ENCODE data around the gene KLHDC8A. TPM values are rescaled to one million over a fixed set of nuclear protein-coding genes. Genes with fewer than 3 reads are reported as not detected.

KLHDC8A gene
- total and polyA plus RNA-seq, 2 donors (not counting 3 experiments of a cell fraction or from before 2014, with no cell fraction given), result not detected

- ChIA-PET CTCF (interaction anchor here (0.9 to 21.6 kb wide), 9 partner anchors 10 to 162 kb away, joined by 3 to 1536 read pairs (median 21); no protein-coding TSS in a partner anchor), POLR2A (interaction anchor here (2.1 kb wide), 1 partner anchor 50 kb away, joined by 7 read pairs; no protein-coding TSS in a partner anchor)
- Histone ChIP-seq H3K9me3 (replicated peaks; ENCODE audit: control insufficient read depth, insufficient read depth, low read length) (no peaks in the 10 kb centered on the region), H3K4me3 (replicated peaks in 1 of 3; ENCODE audit: insufficient read depth in 1 of 3, low read depth in 1 of 3, low read length in 3 of 3) (no peak overlapping the region), H3K4me2 (ENCODE audit: insufficient read depth, low read length) (no peak overlapping the region), H3K79me2 (ENCODE audit: control insufficient read depth, insufficient read depth, low read length) (no peaks in the 10 kb centered on the region), H2AFZ (ENCODE audit: low read depth, low read length) (no peak overlapping the region), H4K20me1 (replicated peaks; ENCODE audit: control insufficient read depth, extremely low read depth, insufficient read depth, low read length) (no peaks in the 10 kb centered on the region), H3K27me3 (ENCODE audit: control insufficient read depth in 2 of 2, insufficient read depth in 2 of 2, low read length in 2 of 2) (peaks cover 4 to 6% of the 10 kb centered on the region in 2 experiments), H3K4me1 (ENCODE audit: control insufficient read depth, extremely low read depth, insufficient read depth, low read length) (peaks cover 13% of the 10 kb centered on the region), H3K9me1 (replicated peaks; ENCODE audit: control insufficient read depth, extremely low read depth, insufficient read depth, low read length) (no peaks in the 10 kb centered on the region), H3K27ac (ENCODE audit: insufficient read depth, low read depth, low read length) (no peak overlapping the region), H3K9ac (replicated peaks; ENCODE audit: extremely low read depth, insufficient read depth, low read length) (no peak overlapping the region), H3K36me3 (ENCODE audit: control insufficient read depth in 2 of 2, extremely low read depth in 1 of 2, insufficient read depth in 2 of 2, low read length in 2 of 2) (no peaks in the 10 kb centered on the region)
- DNase-seq (ENCODE audit: low read depth, low spot score), result no peak
- FAIRE-seq, result no peak
- TF ChIP-seq POLR2A (IDR thresholded peaks at IDR 0.05; ENCODE audit: low read depth, low read length) (no peak), FOS (IDR thresholded peaks at IDR 0.05; ENCODE audit: borderline replicate concordance, insufficient read depth, low read length) (no peak), MAX (IDR thresholded peaks at IDR 0.05; ENCODE audit: insufficient read depth, insufficient read length) (no peak), GATA2 (IDR thresholded peaks at IDR 0.05; ENCODE audit: insufficient read depth, insufficient read length, low read depth, low read length) (no peak), MYC (IDR thresholded peaks at IDR 0.05; ENCODE audit: low read depth, low read length) (no peak), EZH2 (IDR thresholded peaks at IDR 0.05; ENCODE audit: borderline replicate concordance, low read depth, low read length, severe bottlenecking) (no peak), CTCF (IDR thresholded peaks at IDR 0.05; ENCODE audit: extremely low read depth in 1 of 2, insufficient read depth in 1 of 2, low read depth in 1 of 2, low read length in 2 of 2) (no peak), JUN (IDR thresholded peaks at IDR 0.05; ENCODE audit: borderline replicate concordance, insufficient read depth, insufficient read length, low read depth) (no peak), POLR2AphosphoS5 (IDR thresholded peaks at IDR 0.05; ENCODE audit: insufficient read depth, low read depth, low read length) (no peak)
- dilution Hi-C loops (cut with MboI; ENCODE audit: extremely low pct_ligation_motif_present, low sequenced_read_pairs), result no loop called here
- BruUV-seq (replicated peaks), result no TSS peak
- intact Hi-C loops (cut with micrococcal nuclease), result loop anchor here (2.0 kb wide), 1 partner anchor 335 kb away; no protein-coding TSS in a partner anchor
Measured at GRCh38 chr1:205323794-205324193, 32.9 kb downstream of the KLHDC8A start.
